ENCODE measurements around the gene SLC26A8.
"Not testable (repeated sequence)": the region's sequence is repeated elsewhere in the genome, so short reads cannot be mapped to it uniquely, and the experiment has no call there.

Gene SLC26A8

GRCh38 chr6:35936681-35937359 lies 87.6 kb downstream of the SLC26A8 start:
- no peak for DNase-seq

DNA sequence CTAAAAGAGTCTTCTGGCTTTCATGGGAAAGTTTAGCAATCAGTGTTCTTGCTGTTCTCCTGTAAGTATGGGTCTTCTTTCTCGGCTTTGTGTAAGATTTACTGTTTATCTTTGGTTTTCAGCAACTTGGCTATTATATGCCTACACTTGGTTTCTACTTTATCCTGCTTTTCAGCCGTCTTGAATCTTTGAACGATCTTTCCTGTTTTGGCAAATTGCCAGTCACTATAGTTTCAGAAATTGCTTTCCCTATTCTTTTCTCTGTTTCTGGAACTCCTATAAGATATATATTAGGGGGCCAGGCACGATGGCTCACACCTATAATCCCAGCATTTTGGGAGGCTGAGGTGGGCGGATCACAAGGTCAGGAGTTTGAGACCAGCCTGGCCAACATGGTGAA lies 89.0 kb downstream of the SLC26A8 start:
- DNase-seq: no peak

GRCh38 chr6:35933844-35934243 lies 90.6 kb downstream of the SLC26A8 start:
- DNase-seq: no peak

- not testable (repeated sequence) for DNase-seq
Measured at GRCh38 chr6:35931873-35932272, 92.6 kb downstream of the SLC26A8 start.

DNA sequence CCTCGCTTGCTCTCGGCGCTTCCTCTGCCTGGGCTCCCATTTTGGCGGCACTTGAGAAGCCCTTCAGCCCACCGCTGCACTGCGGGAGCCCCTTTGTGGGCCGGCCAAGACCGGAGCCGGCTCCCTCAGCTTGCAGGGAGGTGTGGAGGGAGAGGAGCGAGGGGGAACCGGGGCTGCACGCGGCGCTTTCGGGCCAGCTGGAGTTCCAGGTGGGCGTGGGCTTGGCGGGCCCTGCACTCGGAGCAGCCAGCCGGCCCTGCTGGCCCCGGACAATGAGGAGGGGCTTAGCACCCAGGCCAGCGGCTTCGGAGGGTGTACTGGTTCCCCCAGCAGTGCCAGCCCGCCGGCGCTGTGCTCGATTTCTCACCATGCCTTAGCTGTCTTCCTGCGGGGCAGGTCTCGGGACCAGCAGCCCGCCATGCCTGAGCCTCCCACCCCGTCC lies 93.3 kb downstream of the SLC26A8 start:
- no peak for DNase-seq

DNA sequence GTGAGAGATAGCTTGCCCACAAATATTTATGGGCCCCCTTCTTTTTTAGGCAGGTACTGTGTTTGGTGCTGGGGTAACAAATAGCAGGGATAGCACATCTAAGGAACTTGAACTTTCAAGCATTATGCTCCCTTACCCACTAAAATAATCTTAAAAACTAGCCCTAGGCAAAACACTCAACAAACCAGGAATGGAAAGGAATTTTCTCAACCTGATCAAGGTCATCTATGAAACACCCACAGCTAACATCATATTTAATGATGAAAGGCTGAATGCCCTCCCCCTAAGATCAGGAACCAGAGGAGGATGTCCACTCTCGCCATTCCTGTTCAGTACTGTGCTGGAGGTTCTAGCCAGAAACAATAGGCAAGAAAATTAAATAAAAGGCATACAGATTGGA lies 94.8 kb downstream of the SLC26A8 start:
- DNase-seq: no peak

DNA sequence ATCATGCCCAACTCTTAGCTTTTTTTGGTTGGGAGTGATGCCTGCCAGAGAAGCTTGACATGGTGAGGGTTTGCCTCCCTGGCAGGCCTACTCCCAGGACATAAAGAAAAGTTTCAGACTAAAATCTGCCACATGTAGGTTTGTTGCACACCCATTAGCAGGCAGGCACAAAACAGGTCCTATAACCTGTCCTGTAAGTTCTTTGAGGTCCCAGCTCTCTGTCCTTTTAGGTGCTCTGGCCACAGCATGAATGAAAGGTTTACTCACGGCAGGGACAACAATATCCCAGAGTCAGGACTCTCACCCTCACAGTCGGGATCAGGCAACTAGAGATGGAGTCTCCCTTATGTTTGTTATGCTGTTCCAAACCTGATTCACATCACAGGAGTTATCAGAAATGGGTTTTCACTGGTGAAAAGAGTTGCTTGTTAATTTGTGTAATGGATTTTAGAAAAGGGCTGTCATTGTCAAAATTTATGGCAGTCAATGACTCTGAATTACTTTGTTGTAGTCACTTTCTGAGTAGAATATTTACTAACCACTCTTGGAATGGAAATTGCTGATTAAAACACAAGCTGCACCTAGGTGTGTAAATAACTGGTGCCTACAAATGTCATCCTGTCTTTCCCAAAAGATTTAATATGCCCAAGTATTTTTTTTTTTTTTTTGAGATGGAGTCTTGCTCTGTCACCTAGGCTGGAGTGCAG lies 97.8 kb downstream of the SLC26A8 start:
- DNase-seq: no peak

- DNase-seq: no peak
Measured at GRCh38 chr6:35925961-35926360, 98.5 kb downstream of the SLC26A8 start.

GRCh38 chr6:35924146-35924545 lies 100.3 kb downstream of the SLC26A8 start:
- DNase-seq: no peak

DNA sequence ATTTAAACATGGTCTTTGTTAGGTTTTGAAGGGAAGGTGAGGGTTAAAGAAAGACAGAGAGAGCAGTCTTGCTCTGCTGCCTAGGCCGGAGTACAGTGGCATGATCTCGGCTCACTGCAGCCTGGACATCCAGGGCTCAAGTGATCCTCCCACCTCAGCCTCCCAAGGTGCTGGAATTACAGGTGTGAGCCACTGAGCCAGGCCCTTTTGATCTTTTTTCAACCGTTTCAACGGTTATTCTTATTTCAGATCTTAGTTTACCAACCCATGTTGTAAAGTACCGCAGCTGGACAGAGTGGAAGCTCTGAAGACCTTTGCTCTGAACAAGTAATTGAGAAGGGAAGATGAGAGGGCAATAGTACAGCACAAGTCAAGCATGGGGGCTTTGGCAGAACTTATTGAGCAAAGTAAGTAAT lies 102.3 kb downstream of the SLC26A8 start:
- no peak for DNase-seq

GRCh38 chr6:35920793-35921732 lies 103.4 kb downstream of the SLC26A8 start, which contains the start of gene SRPK1:
Gene SRPK1, minus strand, starts transcription at chr6:35921098. Its CDS starts 42 bp downstream, at chr6:35921056.
- peak; percentile 90 for DNase-seq

DNA sequence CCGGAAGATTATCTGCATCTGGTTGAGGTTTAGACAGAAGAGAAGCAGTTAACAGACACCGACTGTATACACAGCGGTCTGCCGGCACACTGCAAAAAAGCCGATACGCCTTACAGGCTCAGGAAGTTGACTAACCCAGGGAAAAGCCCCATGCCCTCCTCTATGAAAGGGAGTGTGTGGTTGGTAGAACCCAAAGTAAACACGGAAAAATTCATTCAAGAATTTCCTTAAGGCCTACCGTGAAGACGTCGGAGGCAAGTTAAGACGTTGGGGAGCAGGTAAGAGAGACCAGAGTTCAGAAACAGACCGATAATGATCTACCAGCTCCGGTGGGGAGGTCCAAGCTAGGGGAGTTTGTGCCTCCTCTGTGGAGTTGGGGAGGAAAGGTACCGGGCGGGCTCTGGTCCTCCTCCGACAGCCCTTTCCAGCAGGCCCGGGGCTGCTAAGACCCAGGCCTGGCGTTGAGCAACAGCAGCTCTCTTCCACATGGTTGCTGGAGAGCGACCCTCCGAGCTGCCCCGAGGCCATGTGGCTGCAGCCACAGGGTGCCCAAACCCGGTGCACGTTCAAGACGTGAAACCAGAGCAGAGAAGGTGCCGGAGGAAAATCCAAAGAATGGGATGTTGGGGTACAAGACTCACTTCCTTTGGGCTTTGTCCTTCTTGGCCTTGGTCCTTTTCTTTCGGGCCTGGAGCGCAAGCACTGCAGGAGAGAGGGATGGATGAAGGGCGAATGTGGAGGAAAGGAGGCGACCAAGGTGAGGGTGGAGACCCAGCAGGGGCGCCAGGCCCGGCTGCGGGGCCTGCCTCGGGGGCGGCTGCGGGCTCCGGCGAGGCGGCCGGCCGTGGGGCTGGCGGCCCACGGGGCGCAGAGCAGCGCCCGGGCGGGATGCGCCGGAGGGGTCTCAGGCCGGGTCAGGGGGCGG lies 104.4 kb downstream of the SLC26A8 start:
- DNase-seq: no peak

GRCh38 chr6:35919085-35919826 lies 105.2 kb downstream of the SLC26A8 start:
- DNase-seq: no peak

GRCh38 chr6:35916893-35917292 lies 107.5 kb downstream of the SLC26A8 start:
- DNase-seq: not testable (repeated sequence)

DNA sequence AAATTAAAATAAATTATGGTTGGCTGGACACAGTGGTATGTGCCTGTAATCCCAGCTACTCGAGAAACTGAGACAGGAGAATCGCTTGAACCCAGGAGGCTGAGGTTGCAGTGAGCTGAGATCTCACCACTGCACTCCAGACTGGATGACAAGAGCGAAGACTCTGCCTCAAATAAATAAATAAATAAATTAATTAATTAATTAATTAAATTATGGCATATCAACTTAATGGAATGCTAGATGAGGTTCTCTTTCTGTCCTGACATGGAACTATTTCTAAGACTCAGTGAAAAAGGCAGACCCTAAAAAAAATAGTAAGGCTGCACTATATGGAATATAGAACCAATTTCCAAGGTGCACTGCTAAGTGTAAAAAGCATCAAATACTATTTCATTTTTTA lies 108.4 kb downstream of the SLC26A8 start:
- no peak for DNase-seq

- no peak for DNase-seq
Measured at GRCh38 chr6:35914536-35914935, 109.9 kb downstream of the SLC26A8 start.

GRCh38 chr6:35911871-35912653 lies 112.4 kb downstream of the SLC26A8 start:
- no peak for DNase-seq

GRCh38 chr6:35909571-35909970 lies 114.9 kb downstream of the SLC26A8 start:
- DNase-seq: not testable (repeated sequence)

GRCh38 chr6:35908753-35909401 lies 115.6 kb downstream of the SLC26A8 start:
- DNase-seq: not testable (repeated sequence)

GRCh38 chr6:35907750-35908149 lies 116.7 kb downstream of the SLC26A8 start:
- no peak for DNase-seq
